ENCODE data around the gene DIS3L2.
"Not testable (repeated sequence)": the region's sequence is repeated elsewhere in the genome, so short reads cannot be mapped to it uniquely, and the experiment has no call there.

DNA sequence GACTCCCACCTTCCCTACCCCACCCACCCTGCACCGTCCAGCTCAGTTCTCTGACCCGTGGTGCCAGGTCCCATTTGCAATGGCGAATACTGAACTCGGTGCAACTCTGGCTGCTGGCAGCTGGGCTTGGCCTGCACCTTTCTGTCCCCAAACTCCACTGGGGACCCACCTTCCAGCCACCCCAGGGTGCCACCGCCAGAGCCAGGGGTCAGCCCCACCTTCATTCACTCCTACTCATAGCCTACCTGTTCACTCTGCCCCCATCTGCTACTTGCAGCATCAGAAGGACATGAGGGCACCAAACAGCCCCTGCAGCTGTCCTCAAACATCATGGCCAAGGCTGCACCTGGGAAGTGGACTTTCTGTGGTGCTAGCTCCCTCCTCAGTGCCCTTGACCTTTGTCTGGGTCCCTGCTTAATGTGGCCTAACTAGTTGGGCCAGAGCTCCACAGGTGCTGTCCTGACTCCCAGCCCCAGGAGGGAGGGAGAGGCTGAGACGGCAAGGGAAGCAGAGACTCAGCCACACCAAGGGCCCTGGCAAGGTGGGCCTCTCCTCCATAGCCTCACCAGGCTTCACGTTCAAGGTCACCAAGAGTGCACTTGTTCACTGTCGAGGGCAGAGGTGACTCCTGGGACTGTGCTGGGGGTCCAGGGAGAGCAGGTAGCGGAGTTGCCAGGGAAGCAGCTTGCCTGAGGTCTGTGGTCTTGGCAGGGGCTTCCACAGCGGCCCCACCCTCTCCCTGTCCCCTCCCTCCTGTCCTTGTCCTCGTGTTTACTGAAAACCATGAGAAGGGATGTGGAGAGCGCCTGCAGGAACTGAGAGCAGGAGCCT lies 365.0 kb downstream of the DIS3L2 start:
- TF ChIP-seq, protein P1, sequence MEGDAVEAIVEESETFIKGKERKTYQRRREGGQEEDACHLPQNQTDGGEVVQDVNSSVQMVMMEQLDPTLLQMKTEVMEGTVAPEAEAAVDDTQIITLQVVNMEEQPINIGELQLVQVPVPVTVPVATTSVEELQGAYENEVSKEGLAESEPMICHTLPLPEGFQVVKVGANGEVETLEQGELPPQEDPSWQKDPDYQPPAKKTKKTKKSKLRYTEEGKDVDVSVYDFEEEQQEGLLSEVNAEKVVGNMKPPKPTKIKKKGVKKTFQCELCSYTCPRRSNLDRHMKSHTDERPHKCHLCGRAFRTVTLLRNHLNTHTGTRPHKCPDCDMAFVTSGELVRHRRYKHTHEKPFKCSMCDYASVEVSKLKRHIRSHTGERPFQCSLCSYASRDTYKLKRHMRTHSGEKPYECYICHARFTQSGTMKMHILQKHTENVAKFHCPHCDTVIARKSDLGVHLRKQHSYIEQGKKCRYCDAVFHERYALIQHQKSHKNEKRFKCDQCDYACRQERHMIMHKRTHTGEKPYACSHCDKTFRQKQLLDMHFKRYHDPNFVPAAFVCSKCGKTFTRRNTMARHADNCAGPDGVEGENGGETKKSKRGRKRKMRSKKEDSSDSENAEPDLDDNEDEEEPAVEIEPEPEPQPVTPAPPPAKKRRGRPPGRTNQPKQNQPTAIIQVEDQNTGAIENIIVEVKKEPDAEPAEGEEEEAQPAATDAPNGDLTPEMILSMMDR (IDR thresholded peaks at IDR 0.05; ENCODE audit: insufficient read depth, low read depth, low read length), result not testable (repeated sequence)
- not testable (repeated sequence) for TF ChIP-seq EZH2 (IDR thresholded peaks at IDR 0.05; ENCODE audit: insufficient read depth, low read length)
